Tibial nerve (tissue), 4 donors: Measurements from ENCODE around the gene SAPCD2. TPM values are rescaled to one million over a fixed set of nuclear protein-coding genes. Genes with fewer than 3 reads are reported as not detected.
"Not testable (repeated sequence)": the region's sequence is repeated elsewhere in the genome, so short reads cannot be mapped to it uniquely, and the experiment has no call there.

ENCODE experiments used
- DNase-seq, 2 donors: peaks; one replicate each; pipeline ENCODE4 v3.0.0-alpha.2; 2019; ENCODE audit warnings: low spot score in 2 of 2
- H3K27ac ChIP-seq, 4 donors: fragments of 200-600 bp; sonication (generic) in 3 of 4; one replicate each; pipeline ENCODE4 v1.5.1; 2017 to 2019; ENCODE audit warnings: mild to moderate bottlenecking in 1 of 4
- H3K27me3 ChIP-seq, 2 donors: fragments of 200-600 bp; sonication (generic) in 1 of 2; one replicate each; pipeline versions ENCODE4 v1.5.1 to v1.6.0; 2017 to 2019
- H3K36me3 ChIP-seq, 3 donors: fragments of 200-600 bp; sonication (generic); one replicate each; pipeline ENCODE4 v1.5.1; 2018 to 2019
- H3K4me1 ChIP-seq, 4 donors: fragments of 200-600 bp; sonication (generic) in 3 of 4; one replicate each; pipeline ENCODE4 v1.5.1; 2017 to 2019
- H3K4me3 ChIP-seq, 4 donors: fragments of 200-600 bp; sonication (generic) in 3 of 4; one replicate each; pipeline ENCODE4 v1.5.1; 2017 to 2019; ENCODE audit warnings: mild to moderate bottlenecking in 1 of 4, moderate library complexity in 1 of 4
- H3K9me3 ChIP-seq, 4 donors: fragments of 200-600 bp; sonication (generic) in 3 of 4; one replicate each; pipeline ENCODE4 v1.5.1; 2017 to 2019
- CTCF ChIP-seq, 5 experiments: fragments of 200-600 bp in 3 of 5; fragments of 450-650 bp in 2 of 5; sonication (generic) in 3 of 5; IDR thresholded peaks; one replicate each; pipeline ENCODE4 v1.5.1; 2016 to 2019; ENCODE audit warnings: antibody characterized with exemption in 5 of 5, mild to moderate bottlenecking in 3 of 5, moderate library complexity in 2 of 5
- EP300 ChIP-seq, 2 donors: sonication (generic); formaldehyde crosslinking; IDR thresholded peaks; one replicate each; pipeline ENCODE4 v1.6.1; 2017; ENCODE audit warnings: antibody characterized with exemption in 2 of 2, mild to moderate bottlenecking in 1 of 2
- POLR2A ChIP-seq, 2 donors: fragments of 450-650 bp; IDR thresholded peaks; one replicate each; pipeline ENCODE4 v1.6.1; 2017; ENCODE audit warnings: antibody characterized with exemption in 2 of 2, mild to moderate bottlenecking in 2 of 2, moderate library complexity in 2 of 2
- WGBS, 2 donors: methylation state at CpG; one replicate each; pipeline ENCODE4 v1.1.5; 2018; 5-methylcytosine and 5-hydroxymethylcytosine counted together
- total RNA-seq, 4 donors: library from RNA; depleted of rRNA; stranded (reverse); fragments of >200 nt; gene quantifications; one replicate each; pipeline ENCODE4 v1.1.0, GENCODE V29; 2016

Gene SAPCD2
- total RNA-seq, 4 donors from 2014 or later: 0.22 to 0.90 TPM; not detected in 2

- H3K27me3 ChIP-seq: no peaks in the 10 kb centered on the region
- no peak for TF ChIP-seq CTCF (IDR thresholded peaks at IDR 0.05)
- no peak for TF ChIP-seq EP300 (IDR thresholded peaks at IDR 0.05)
- no peak for TF ChIP-seq POLR2A (IDR thresholded peaks at IDR 0.05)
- H3K4me3 ChIP-seq: no peak overlapping the region
- WGBS, 2 donors: 67 to 77% methylated on average over 9 to 10 of the region's 26 CpGs
- H3K9me3 ChIP-seq: no peaks in the 10 kb centered on the region
- DNase-seq: no peak
- peaks cover 0 to 22% (median 8%) of the 10 kb centered on the region in 4 donors for H3K4me1 ChIP-seq
- peak overlapping the region in 2 of 4 donors; percentile 36 to 48 for H3K27ac ChIP-seq
- no peaks in the 10 kb centered on the region for H3K36me3 ChIP-seq
Observed at GRCh38 chr9:137063311-137064026, 6.9 kb downstream of the SAPCD2 start.

GRCh38 chr9:137062798-137063197 lies 7.6 kb downstream of the SAPCD2 start:
- H3K4me3 ChIP-seq, DNase-seq: not testable (repeated sequence)
- 58 to 65% methylated on average over 6 to 8 of the region's 9 CpGs for WGBS, 2 donors

GRCh38 chr9:137062384-137062783 lies 8.0 kb downstream of the SAPCD2 start:
- Histone ChIP-seq H3K36me3 (no peaks in the 10 kb centered on the region), H3K4me3 (no peak overlapping the region), H3K9me3 (no peaks in the 10 kb centered on the region), H3K27me3 (no peaks in the 10 kb centered on the region), H3K4me1 (peaks cover 0 to 27% (median 8%) of the 10 kb centered on the region in 4 donors), H3K27ac (no peak overlapping the region)
- 80 to 88% methylated on average over 15 of the region's 15 CpGs for WGBS, 2 donors
- no peak for TF ChIP-seq EP300 (IDR thresholded peaks at IDR 0.05)
- TF ChIP-seq POLR2A (IDR thresholded peaks at IDR 0.05): no peak
- TF ChIP-seq CTCF (IDR thresholded peaks at IDR 0.05): no peak
- DNase-seq: no peak

More at GRCh38 chr9:137062798-137063197, 7.6 kb downstream of the SAPCD2 start:
- H3K4me1 ChIP-seq: peaks cover 0 to 23% (median 8%) of the 10 kb centered on the region in 4 donors
- H3K27me3 ChIP-seq, H3K9me3 ChIP-seq, H3K27ac ChIP-seq, H3K36me3 ChIP-seq: not testable (repeated sequence)

GRCh38 chr9:137058521-137059234 lies 11.7 kb downstream of the SAPCD2 start:
- Histone ChIP-seq H3K36me3 (no peaks in the 10 kb centered on the region), H3K9me3 (no peaks in the 10 kb centered on the region), H3K27ac (no peak overlapping the region), H3K4me3 (no peak overlapping the region), H3K4me1 (peaks cover 3 to 51% (median 25%) of the 10 kb centered on the region in 4 donors), H3K27me3 (peaks cover 0 to 5% of the 10 kb centered on the region in 2 donors)
- WGBS, 2 donors: 88 to 93% methylated on average over 9 of the region's 9 CpGs
- TF ChIP-seq POLR2A (IDR thresholded peaks at IDR 0.05) (no peak), EP300 (IDR thresholded peaks at IDR 0.05) (no peak), CTCF (IDR thresholded peaks at IDR 0.05) (no peak)
- no peak for DNase-seq

GRCh38 chr9:137057545-137057944 lies 12.8 kb downstream of the SAPCD2 start:
- H3K9me3 ChIP-seq: no peaks in the 10 kb centered on the region
- H3K27ac ChIP-seq: peak overlapping the region in 1 of 4 donors; percentile 29
- TF ChIP-seq POLR2A (IDR thresholded peaks at IDR 0.05) (no peak), CTCF (IDR thresholded peaks at IDR 0.05) (no peak), EP300 (IDR thresholded peaks at IDR 0.05) (no peak)
- H3K36me3 ChIP-seq: no peaks in the 10 kb centered on the region
- no peak for DNase-seq
- H3K27me3 ChIP-seq: peaks cover 0 to 16% of the 10 kb centered on the region in 2 donors
- 64 to 66% methylated on average over 16 of the region's 16 CpGs for WGBS, 2 donors
- peaks cover 3 to 54% (median 32%) of the 10 kb centered on the region in 4 donors for H3K4me1 ChIP-seq
- H3K4me3 ChIP-seq: no peak overlapping the region
